Stimulated activated memory B cell treated with anti-CD40 and anti-IgM and Interleukin-4, amounts not matched to agents 10 μg/mL and 1 μg/mL and 100 μg/mL, for 72 hours (primary cell): ENCODE data around the gene EPG5.
A peak's percentile ranks its signal among the peaks of the same experiment; 100 is the strongest.

Experiments
- ATAC-seq: fragments of 150-1000 bp; cut with Tn5 transposase; 2 replicates; pipeline ENCODE4 v1.10.0; 2021
- H3K27ac Mint-ChIP-seq: one replicate; pipeline ENCODE4 v1.8.0; 2022; ENCODE audit warnings: mild to moderate bottlenecking, mixed read lengths
- H3K27me3 Mint-ChIP-seq: one replicate; pipeline ENCODE4 v1.8.0; 2022; ENCODE audit warnings: mixed read lengths
- H3K36me3 Mint-ChIP-seq: one replicate; pipeline ENCODE4 v1.8.0; 2022; ENCODE audit warnings: mixed read lengths
- H3K4me1 Mint-ChIP-seq: one replicate; pipeline ENCODE4 v1.8.0; 2022; ENCODE audit warnings: mixed read lengths
- H3K4me3 Mint-ChIP-seq: one replicate; pipeline ENCODE4 v1.8.0; 2022; ENCODE audit warnings: mild to moderate bottlenecking, moderate library complexity, mixed read lengths
- H3K9me3 Mint-ChIP-seq: one replicate; pipeline ENCODE4 v1.8.0; 2022; ENCODE audit warnings: mixed read lengths

EPG5 gene, protein sequence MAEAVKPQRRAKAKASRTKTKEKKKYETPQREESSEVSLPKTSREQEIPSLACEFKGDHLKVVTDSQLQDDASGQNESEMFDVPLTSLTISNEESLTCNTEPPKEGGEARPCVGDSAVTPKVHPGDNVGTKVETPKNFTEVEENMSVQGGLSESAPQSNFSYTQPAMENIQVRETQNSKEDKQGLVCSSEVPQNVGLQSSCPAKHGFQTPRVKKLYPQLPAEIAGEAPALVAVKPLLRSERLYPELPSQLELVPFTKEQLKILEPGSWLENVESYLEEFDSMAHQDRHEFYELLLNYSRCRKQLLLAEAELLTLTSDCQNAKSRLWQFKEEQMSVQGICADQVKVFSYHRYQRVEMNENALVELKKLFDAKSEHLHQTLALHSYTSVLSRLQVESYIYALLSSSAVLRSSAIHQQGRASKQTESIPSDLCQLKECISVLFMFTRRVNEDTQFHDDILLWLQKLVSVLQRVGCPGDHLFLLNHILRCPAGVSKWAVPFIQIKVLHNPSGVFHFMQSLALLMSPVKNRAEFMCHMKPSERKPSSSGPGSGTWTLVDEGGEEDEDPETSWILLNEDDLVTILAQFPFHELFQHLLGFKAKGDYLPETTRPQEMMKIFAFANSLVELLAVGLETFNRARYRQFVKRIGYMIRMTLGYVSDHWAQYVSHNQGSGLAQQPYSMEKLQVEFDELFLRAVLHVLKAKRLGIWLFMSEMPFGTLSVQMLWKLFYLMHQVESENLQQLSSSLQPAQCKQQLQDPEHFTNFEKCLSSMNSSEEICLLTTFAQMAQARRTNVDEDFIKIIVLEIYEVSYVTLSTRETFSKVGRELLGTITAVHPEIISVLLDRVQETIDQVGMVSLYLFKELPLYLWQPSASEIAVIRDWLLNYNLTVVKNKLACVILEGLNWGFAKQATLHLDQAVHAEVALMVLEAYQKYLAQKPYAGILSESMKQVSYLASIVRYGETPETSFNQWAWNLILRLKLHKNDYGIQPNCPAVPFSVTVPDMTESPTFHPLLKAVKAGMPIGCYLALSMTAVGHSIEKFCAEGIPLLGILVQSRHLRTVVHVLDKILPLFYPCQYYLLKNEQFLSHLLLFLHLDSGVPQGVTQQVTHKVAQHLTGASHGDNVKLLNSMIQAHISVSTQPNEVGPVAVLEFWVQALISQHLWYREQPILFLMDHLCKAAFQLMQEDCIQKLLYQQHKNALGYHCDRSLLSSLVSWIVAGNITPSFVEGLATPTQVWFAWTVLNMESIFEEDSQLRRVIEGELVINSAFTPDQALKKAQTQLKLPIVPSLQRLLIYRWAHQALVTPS (N-terminal part only)

GRCh38 chr18:45967007-45967706, at the start of gene EPG5:
TSS of gene EPG5 (minus strand) at chr18:45967329. CDS start at chr18:45967239, 90 bp downstream.
- Mint-ChIP-seq H3K4me1 (peaks cover 29% of the 10 kb centered on the region), H3K27me3 (no peaks in the 10 kb centered on the region), H3K36me3 (peaks cover 15% of the 10 kb centered on the region), H3K9me3 (no peaks in the 10 kb centered on the region), H3K27ac (peak within 1 kb of the TSS; percentile 87), H3K4me3 (peak within 1 kb of the TSS; percentile 95)
- peak; percentile 99 for ATAC-seq

DNA sequence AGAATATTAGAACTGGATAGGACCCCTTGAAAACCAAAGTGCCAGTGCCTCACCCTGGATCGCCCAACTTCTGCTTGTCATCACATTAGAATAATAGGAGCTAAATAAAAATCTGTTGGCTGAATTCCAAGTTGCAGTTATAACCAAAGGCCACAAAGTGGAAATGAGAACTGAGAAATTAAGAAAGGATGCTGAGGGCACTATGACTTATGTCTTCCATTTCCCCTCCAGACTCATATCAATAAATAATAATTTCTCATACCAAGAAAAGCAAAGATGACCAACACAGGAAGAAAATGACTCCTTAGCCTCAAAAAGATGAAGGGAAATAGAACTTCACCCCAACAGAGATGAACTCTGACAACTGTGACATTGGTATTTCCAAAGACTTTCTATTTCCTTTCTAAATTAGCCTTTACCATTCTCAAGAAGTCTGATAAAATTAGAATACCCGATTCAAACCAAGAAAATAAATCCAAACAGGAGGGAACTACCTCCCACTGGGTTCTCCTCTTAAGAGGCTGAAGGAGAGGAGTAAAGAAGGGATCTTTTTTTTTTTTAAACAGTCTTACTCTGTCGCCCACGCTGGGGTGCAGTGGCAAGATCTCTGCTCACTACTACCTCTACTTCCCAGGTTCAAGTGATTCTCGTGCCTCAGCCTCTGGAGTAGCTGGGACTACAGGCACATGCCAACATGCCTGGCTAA, 46.5 kb upstream of the EPG5 start:
- Mint-ChIP-seq H3K4me1 (peaks cover 22% of the 10 kb centered on the region), H3K36me3 (no peaks in the 10 kb centered on the region), H3K9me3 (no peaks in the 10 kb centered on the region), H3K4me3 (no peak overlapping the region), H3K27me3 (peaks cover 5% of the 10 kb centered on the region), H3K27ac (peak overlapping the region; percentile 24)
- ATAC-seq: peak; percentile 83

DNA sequence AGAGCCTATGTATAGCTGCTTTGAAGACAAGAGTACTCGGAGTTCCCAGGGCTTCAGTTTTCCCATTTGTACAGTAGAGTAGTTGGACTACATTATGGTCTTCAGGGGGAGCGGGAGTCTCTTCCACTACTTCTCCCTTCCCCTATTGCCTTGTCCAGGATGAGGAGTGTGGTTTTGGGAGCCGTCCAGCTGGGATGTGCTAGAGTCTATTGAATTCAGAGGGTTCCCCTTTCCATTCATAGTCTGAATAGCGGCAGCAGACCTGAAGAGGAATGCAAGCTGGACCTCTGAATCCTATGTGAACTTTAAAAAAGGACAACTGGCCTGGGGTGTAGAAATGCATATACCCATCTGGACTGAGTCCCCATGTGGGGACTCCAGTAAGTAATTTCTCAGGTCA, 43.5 kb upstream of the EPG5 start:
- peaks cover 7% of the 10 kb centered on the region for H3K27me3 Mint-ChIP-seq
- no peaks in the 10 kb centered on the region for H3K9me3 Mint-ChIP-seq
- ATAC-seq: no peak

GRCh38 chr18:46010050-46010449, 42.9 kb upstream of the EPG5 start:
- no peak for ATAC-seq
- Mint-ChIP-seq H3K9me3 (no peaks in the 10 kb centered on the region), H3K4me1 (peaks cover 20% of the 10 kb centered on the region)

More for the DNA sequence above, 43.5 kb upstream of the EPG5 start:
- Mint-ChIP-seq H3K27ac (no peak overlapping the region), H3K4me1 (peaks cover 22% of the 10 kb centered on the region), H3K36me3 (no peaks in the 10 kb centered on the region), H3K4me3 (no peak overlapping the region)

DNA sequence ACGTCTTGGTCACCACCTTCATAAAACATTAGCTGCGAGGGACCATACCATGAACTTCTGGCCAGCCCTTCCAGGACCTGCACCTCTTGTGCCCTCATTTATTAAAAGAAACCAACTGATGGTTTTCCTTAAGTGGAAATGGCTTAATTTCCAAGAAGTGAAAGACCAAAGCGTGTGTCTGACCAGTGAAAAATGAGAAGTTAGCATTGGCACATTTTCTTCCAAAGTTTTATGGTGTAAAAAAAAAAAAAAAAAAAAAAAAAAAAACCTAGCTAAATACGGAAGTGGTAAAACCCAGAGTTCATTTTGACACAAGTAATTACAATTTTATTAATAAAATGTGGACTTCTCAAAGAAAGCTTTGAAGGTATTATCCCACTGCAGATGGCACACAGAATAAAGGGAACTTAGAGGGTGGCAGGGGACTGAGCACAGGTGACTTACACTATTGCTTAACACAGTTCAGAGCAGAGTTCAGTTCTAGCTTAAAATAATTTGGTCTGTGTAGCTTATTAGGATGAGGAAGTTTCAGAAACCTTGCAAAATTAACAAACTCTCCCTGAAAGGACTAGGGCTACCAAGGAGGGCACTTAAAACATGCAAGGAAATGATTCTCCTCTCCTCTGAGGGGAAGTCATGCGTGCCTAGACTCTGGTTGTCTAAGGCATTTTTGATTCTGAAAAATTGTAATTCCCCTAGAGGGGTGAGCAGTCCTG, 42.2 kb upstream of the EPG5 start:
- Mint-ChIP-seq H3K27ac (peak overlapping the region; percentile 36), H3K4me3 (no peak overlapping the region), H3K27me3 (peaks cover 7% of the 10 kb centered on the region), H3K4me1 (peaks cover 14% of the 10 kb centered on the region), H3K36me3 (no peaks in the 10 kb centered on the region), H3K9me3 (no peaks in the 10 kb centered on the region)
- no peak for ATAC-seq

More at GRCh38 chr18:46010050-46010449, 42.9 kb upstream of the EPG5 start:
- peaks cover 7% of the 10 kb centered on the region for H3K27me3 Mint-ChIP-seq
- H3K4me3 Mint-ChIP-seq: no peak overlapping the region
- peak overlapping the region; percentile 36 for H3K27ac Mint-ChIP-seq
- no peaks in the 10 kb centered on the region for H3K36me3 Mint-ChIP-seq

DNA sequence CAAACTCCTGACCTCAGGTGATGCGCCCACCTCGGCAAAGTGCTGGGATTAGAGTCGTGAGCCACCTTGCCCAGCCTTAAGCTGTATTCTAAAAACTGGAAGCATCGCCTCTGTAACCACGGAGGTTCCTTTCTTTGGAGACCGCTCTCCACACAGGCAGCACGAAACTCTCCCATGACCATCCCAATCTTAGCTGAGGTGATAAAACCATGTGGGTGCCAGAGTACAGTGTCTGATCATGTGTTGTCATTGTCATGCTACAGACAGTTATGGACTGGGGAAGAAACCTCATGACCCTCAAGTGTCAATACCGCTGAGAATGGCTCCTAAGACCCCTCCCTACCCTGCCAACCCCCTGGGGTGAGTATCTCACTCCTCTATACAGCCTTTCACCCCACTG, 41.4 kb upstream of the EPG5 start:
- peaks cover 9% of the 10 kb centered on the region for H3K4me1 Mint-ChIP-seq
- no peak overlapping the region for H3K27ac Mint-ChIP-seq
- no peak overlapping the region for H3K4me3 Mint-ChIP-seq
- no peaks in the 10 kb centered on the region for H3K36me3 Mint-ChIP-seq
- no peaks in the 10 kb centered on the region for H3K9me3 Mint-ChIP-seq
- peaks cover 7% of the 10 kb centered on the region for H3K27me3 Mint-ChIP-seq
- no peak for ATAC-seq

DNA sequence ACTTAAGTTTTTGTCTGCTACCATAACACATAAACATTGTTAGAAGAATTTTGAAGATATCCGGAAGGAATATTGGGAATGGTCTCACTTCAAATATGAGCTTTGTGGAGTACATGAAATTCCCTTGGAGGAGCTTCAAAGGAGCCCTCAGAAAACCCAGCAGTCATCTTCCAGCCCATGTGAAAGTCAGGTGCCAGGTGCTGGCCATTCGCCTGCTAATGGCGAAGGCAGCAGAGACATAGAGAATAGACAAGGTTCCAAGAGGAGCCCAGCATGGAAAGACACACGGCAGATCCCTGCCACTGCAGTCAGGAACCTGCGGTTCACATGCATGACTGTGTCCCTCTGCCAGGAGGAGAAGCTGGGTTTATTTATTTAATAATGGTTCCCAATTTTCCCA, 40.0 kb upstream of the EPG5 start:
- no peak overlapping the region for H3K27ac Mint-ChIP-seq
- H3K4me1 Mint-ChIP-seq: peaks cover 7% of the 10 kb centered on the region
- ATAC-seq: no peak
- no peak overlapping the region for H3K4me3 Mint-ChIP-seq
- H3K9me3 Mint-ChIP-seq: peaks cover 8% of the 10 kb centered on the region
- H3K36me3 Mint-ChIP-seq: peaks cover 9% of the 10 kb centered on the region
- H3K27me3 Mint-ChIP-seq: peaks cover 15% of the 10 kb centered on the region

DNA sequence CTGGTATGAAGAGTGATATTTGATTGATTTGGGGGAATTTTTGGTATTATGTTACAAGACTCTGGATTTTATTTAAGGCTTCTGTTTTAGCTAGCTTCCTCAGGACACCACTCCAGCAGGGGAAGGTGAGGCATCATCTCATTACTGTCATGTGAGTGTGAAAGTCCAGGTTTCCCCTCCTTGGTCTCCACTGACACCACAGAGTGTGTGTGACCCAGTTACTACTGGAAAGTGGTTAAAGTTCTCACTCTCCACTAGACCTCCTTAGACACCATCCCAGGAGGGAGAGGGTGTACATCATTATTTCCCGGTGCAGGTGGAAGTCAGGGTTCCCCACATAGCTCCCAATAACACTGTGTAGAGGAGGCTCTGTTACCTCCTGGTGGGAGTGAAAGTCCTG, 35.8 kb upstream of the EPG5 start:
- Mint-ChIP-seq H3K36me3 (peaks cover 11% of the 10 kb centered on the region), H3K4me1 (peaks cover 9% of the 10 kb centered on the region), H3K27me3 (peaks cover 12% of the 10 kb centered on the region), H3K27ac (no peak overlapping the region), H3K4me3 (no peak overlapping the region), H3K9me3 (peaks cover 13% of the 10 kb centered on the region)
- no peak for ATAC-seq

- Mint-ChIP-seq H3K4me1 (peaks cover 12% of the 10 kb centered on the region), H3K9me3 (peaks cover 13% of the 10 kb centered on the region), H3K27me3 (peaks cover 12% of the 10 kb centered on the region), H3K27ac (no peak overlapping the region), H3K4me3 (no peak overlapping the region), H3K36me3 (peaks cover 11% of the 10 kb centered on the region)
- ATAC-seq: no peak
Observed at GRCh38 chr18:46001892-46002291, 34.8 kb upstream of the EPG5 start.

- H3K9me3 Mint-ChIP-seq: peaks cover 13% of the 10 kb centered on the region
- H3K36me3 Mint-ChIP-seq: peaks cover 11% of the 10 kb centered on the region
- no peak overlapping the region for H3K4me3 Mint-ChIP-seq
- peaks cover 12% of the 10 kb centered on the region for H3K4me1 Mint-ChIP-seq
- no peak overlapping the region for H3K27ac Mint-ChIP-seq
- H3K27me3 Mint-ChIP-seq: peaks cover 12% of the 10 kb centered on the region
- no peak for ATAC-seq
Observed at GRCh38 chr18:46001074-46001473, 33.9 kb upstream of the EPG5 start.

- ATAC-seq: no peak
- peaks cover 12% of the 10 kb centered on the region for H3K27me3 Mint-ChIP-seq
- peaks cover 13% of the 10 kb centered on the region for H3K9me3 Mint-ChIP-seq
- H3K4me3 Mint-ChIP-seq: no peak overlapping the region
- no peak overlapping the region for H3K27ac Mint-ChIP-seq
- peaks cover 12% of the 10 kb centered on the region for H3K4me1 Mint-ChIP-seq
- H3K36me3 Mint-ChIP-seq: peaks cover 11% of the 10 kb centered on the region
Observed at GRCh38 chr18:45999536-45999935, 32.4 kb upstream of the EPG5 start.

- Mint-ChIP-seq H3K36me3 (peaks cover 11% of the 10 kb centered on the region), H3K27me3 (peaks cover 12% of the 10 kb centered on the region), H3K4me1 (peaks cover 12% of the 10 kb centered on the region), H3K9me3 (peaks cover 13% of the 10 kb centered on the region), H3K27ac (no peak overlapping the region), H3K4me3 (no peak overlapping the region)
- peak; percentile 39 for ATAC-seq
Observed at GRCh38 chr18:45998244-45998643, 31.1 kb upstream of the EPG5 start.

DNA sequence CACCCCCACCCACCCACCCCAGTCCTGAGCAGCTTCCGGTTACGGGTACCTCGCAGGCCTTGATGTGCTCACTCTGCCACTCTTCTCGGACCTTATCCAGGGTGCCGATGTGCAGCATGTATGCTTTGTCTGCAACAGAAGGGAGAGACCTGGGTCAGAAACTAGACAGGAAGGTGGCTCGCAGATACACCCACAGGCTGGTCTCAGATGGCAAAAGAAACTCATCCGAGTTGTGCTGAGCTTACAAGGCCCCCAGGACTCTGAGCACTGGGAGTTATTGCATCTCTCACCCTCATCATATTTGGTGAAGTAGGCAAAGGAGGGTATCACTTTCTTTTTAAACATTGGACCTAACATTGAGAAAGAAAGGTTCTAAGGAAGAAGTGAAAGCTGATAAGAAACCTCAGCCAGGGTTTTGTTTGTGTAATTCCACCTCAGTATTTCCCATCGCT, 30.6 kb upstream of the EPG5 start:
- H3K27ac Mint-ChIP-seq: no peak overlapping the region
- H3K4me1 Mint-ChIP-seq: peaks cover 12% of the 10 kb centered on the region
- peaks cover 10% of the 10 kb centered on the region for H3K27me3 Mint-ChIP-seq
- peak; percentile 66 for ATAC-seq
- peaks cover 8% of the 10 kb centered on the region for H3K36me3 Mint-ChIP-seq
- H3K4me3 Mint-ChIP-seq: no peak overlapping the region
- H3K9me3 Mint-ChIP-seq: peaks cover 11% of the 10 kb centered on the region
